ACC112 (cell line): ENCODE measurements around the gene DENND6B.

Experiments used
- H2AFZ ChIP-seq: fragments of 200-600 bp; sonication (generic); one replicate; pipeline ENCODE4 v1.6.0; 2017; ENCODE audit warnings: antibody characterized with exemption, low read length; ENCODE audit not compliant: unreplicated experiment
- H3K27ac ChIP-seq: fragments of 200-600 bp; sonication (generic); 2 replicates; pipeline ENCODE4 v1.5.1; 2014; ENCODE audit warnings: low read depth, mild to moderate bottlenecking, antibody characterized with exemption, low read length, moderate library complexity
- H3K27me3 ChIP-seq: fragments of 200-600 bp; sonication (generic); 2 replicates; pipeline ENCODE4 v1.6.1; 2014; ENCODE audit warnings: mild to moderate bottlenecking, antibody characterized with exemption, low read length, moderate library complexity, mixed read lengths; ENCODE audit not compliant: insufficient read depth
- H3K36me3 ChIP-seq: fragments of 200-600 bp; sonication (generic); 2 replicates; pipeline ENCODE4 v1.6.1; 2016; ENCODE audit warnings: mild to moderate bottlenecking, antibody characterized with exemption, low read length, moderate library complexity, mixed read lengths; ENCODE audit not compliant: insufficient read depth
- H3K4me1 ChIP-seq: fragments of 200-600 bp; sonication (generic); one replicate; pipeline ENCODE4 v1.6.1; 2016; ENCODE audit warnings: low read length, mixed read lengths; ENCODE audit not compliant: insufficient read depth, unreplicated experiment, control insufficient read depth
- H3K4me3 ChIP-seq: fragments of 200-600 bp; sonication (generic); 2 replicates; pipeline ENCODE4 v1.5.1; 2014; ENCODE audit warnings: mild to moderate bottlenecking, low read depth, low read length
- H3K79me2 ChIP-seq: fragments of 200-600 bp; sonication (generic); one replicate; pipeline ENCODE4 v1.6.0; 2016; ENCODE audit warnings: low read length; ENCODE audit not compliant: control insufficient read depth, unreplicated experiment, insufficient read depth

Gene DENND6B

GRCh38 chr22:50300620-50301257 is 26.1 kb downstream of the DENND6B start:
- H2AFZ ChIP-seq = no peak overlapping the region
- H3K27ac ChIP-seq = no peak overlapping the region
- H3K4me3 ChIP-seq = no peak overlapping the region
- peaks cover 54% of the 10 kb centered on the region for H3K4me1 ChIP-seq
- H3K36me3 ChIP-seq = no peaks in the 10 kb centered on the region
- peaks cover 80% of the 10 kb centered on the region for H3K79me2 ChIP-seq
- no peaks in the 10 kb centered on the region for H3K27me3 ChIP-seq

GRCh38 chr22:50299785-50300619 is 26.8 kb downstream of the DENND6B start:
- Histone ChIP-seq H3K27me3 (no peaks in the 10 kb centered on the region), H2AFZ (no peak overlapping the region), H3K4me3 (no peak overlapping the region), H3K4me1 (peaks cover 49% of the 10 kb centered on the region), H3K79me2 (peaks cover 83% of the 10 kb centered on the region), H3K27ac (no peak overlapping the region), H3K36me3 (no peaks in the 10 kb centered on the region)

- H3K27me3 ChIP-seq = no peaks in the 10 kb centered on the region
- peaks cover 48% of the 10 kb centered on the region for H3K4me1 ChIP-seq
- no peak overlapping the region for H3K27ac ChIP-seq
- H3K36me3 ChIP-seq = no peaks in the 10 kb centered on the region
- no peak overlapping the region for H3K4me3 ChIP-seq
- peaks cover 84% of the 10 kb centered on the region for H3K79me2 ChIP-seq
- no peak overlapping the region for H2AFZ ChIP-seq
These were observed 27.7 kb downstream of the DENND6B start for GRCh38 chr22:50298937-50299784.

- H2AFZ ChIP-seq = no peak overlapping the region
- H3K4me1 ChIP-seq = peaks cover 44% of the 10 kb centered on the region
- H3K27ac ChIP-seq = no peak overlapping the region
- no peaks in the 10 kb centered on the region for H3K36me3 ChIP-seq
- H3K4me3 ChIP-seq = no peak overlapping the region
- no peaks in the 10 kb centered on the region for H3K27me3 ChIP-seq
- H3K79me2 ChIP-seq = peaks cover 75% of the 10 kb centered on the region
These were observed 28.6 kb downstream of the DENND6B start for GRCh38 chr22:50298266-50298637.

GRCh38 chr22:50297510-50298265 is 29.1 kb downstream of the DENND6B start:
- Histone ChIP-seq H3K36me3 (no peaks in the 10 kb centered on the region), H3K27ac (no peak overlapping the region), H3K79me2 (peaks cover 74% of the 10 kb centered on the region), H3K4me3 (no peak overlapping the region), H3K4me1 (peaks cover 44% of the 10 kb centered on the region), H3K27me3 (no peaks in the 10 kb centered on the region), H2AFZ (no peak overlapping the region)

- Histone ChIP-seq H3K79me2 (peaks cover 72% of the 10 kb centered on the region), H3K27me3 (no peaks in the 10 kb centered on the region), H2AFZ (no peak overlapping the region), H3K36me3 (no peaks in the 10 kb centered on the region), H3K27ac (no peak overlapping the region), H3K4me3 (no peak overlapping the region), H3K4me1 (peaks cover 41% of the 10 kb centered on the region)
These were observed 29.9 kb downstream of the DENND6B start for GRCh38 chr22:50296658-50297490.

GRCh38 chr22:50294319-50294656 is 32.5 kb downstream of the DENND6B start:
- H3K36me3 ChIP-seq = no peaks in the 10 kb centered on the region
- H3K79me2 ChIP-seq = peaks cover 62% of the 10 kb centered on the region
- H3K27me3 ChIP-seq = no peaks in the 10 kb centered on the region
- no peak overlapping the region for H2AFZ ChIP-seq
- H3K4me1 ChIP-seq = peaks cover 28% of the 10 kb centered on the region
- H3K27ac ChIP-seq = peak overlapping the region; percentile 69
- H3K4me3 ChIP-seq = peak overlapping the region; percentile 60; the same call in 1 of the 2 replicates

- H3K27ac ChIP-seq = peak overlapping the region; percentile 69
- H3K27me3 ChIP-seq = no peaks in the 10 kb centered on the region
- no peaks in the 10 kb centered on the region for H3K36me3 ChIP-seq
- H3K4me1 ChIP-seq = peaks cover 28% of the 10 kb centered on the region
- peak overlapping the region; percentile 60 for H3K4me3 ChIP-seq
- peaks cover 59% of the 10 kb centered on the region for H3K79me2 ChIP-seq
- no peak overlapping the region for H2AFZ ChIP-seq
These were observed 33.1 kb downstream of the DENND6B start for GRCh38 chr22:50293441-50294318.
